Measurements from ENCODE around the gene JHY. TPM values are rescaled to one million over a fixed set of nuclear protein-coding genes. Genes with fewer than 3 reads are reported as not detected.

Gene JHY
- total RNA-seq, 2 experiments from 2014 or later: not detected

- no TSS peak for BruUV-seq (replicated peaks)
- Histone ChIP-seq H3K9me3 (ENCODE audit: low read length) (no peaks in the 10 kb centered on the region), H3K9me2 (ENCODE audit: insufficient read depth, low read length) (no peaks in the 10 kb centered on the region), H4K20me1 (ENCODE audit: insufficient read depth, low read length) (no peaks in the 10 kb centered on the region), H3K4me3 (ENCODE audit: low read depth, low read length, poor library complexity, severe bottlenecking) (no peak overlapping the region), H2AFZ (ENCODE audit: low read length) (no peak overlapping the region), H3K27ac (ENCODE audit: low read depth, low read length, poor library complexity, severe bottlenecking) (no peak overlapping the region), H3K4me1 (ENCODE audit: insufficient read depth, low read length, poor library complexity, severe bottlenecking) (no peaks in the 10 kb centered on the region), H3K4me2 (ENCODE audit: low read length) (no peak overlapping the region), H3K79me2 (ENCODE audit: insufficient read depth, low read depth, low read length) (no peaks in the 10 kb centered on the region), H3K36me3 (ENCODE audit: insufficient read depth, low read length) (no peaks in the 10 kb centered on the region)
- ChIA-PET CTCF (ENCODE audit: unreplicated experiment) (no interaction called here), POLR2A (no interaction called here)
- intact Hi-C loops (cut with micrococcal nuclease; ENCODE audit: unreplicated experiment): no loop called here
- no peak for DNase-seq (ENCODE audit: low spot score)
- no peak for TF ChIP-seq EZH2phosphoT487 (IDR thresholded peaks at IDR 0.05; ENCODE audit: borderline replicate concordance, low read depth, low read length)
Measured at GRCh38 chr11:122983438-122984185, 101.1 kb downstream of the JHY start.

- no peak for DNase-seq (ENCODE audit: low spot score)
- ChIA-PET CTCF (ENCODE audit: unreplicated experiment) (no interaction called here), POLR2A (interaction anchor here (0.7 kb wide), 1 partner anchor 34 kb away, joined by 3 read pairs; no protein-coding TSS in a partner anchor)
- no peak overlapping the region for H3K4me2 ChIP-seq (ENCODE audit: low read length)
- no peak overlapping the region for H3K27ac ChIP-seq (ENCODE audit: low read depth, low read length, poor library complexity, severe bottlenecking)
- H3K4me1 ChIP-seq (ENCODE audit: insufficient read depth, low read length, poor library complexity, severe bottlenecking): no peaks in the 10 kb centered on the region
- no peaks in the 10 kb centered on the region for H3K9me3 ChIP-seq (ENCODE audit: low read length)
- H4K20me1 ChIP-seq (ENCODE audit: insufficient read depth, low read length): no peaks in the 10 kb centered on the region
- no peak for TF ChIP-seq EZH2phosphoT487 (IDR thresholded peaks at IDR 0.05; ENCODE audit: borderline replicate concordance, low read depth, low read length)
- TF ChIP-seq CTCF (conservative IDR thresholded peaks at IDR 0.05; ENCODE audit: low read length): no peak
- H3K36me3 ChIP-seq (ENCODE audit: insufficient read depth, low read length): no peaks in the 10 kb centered on the region
- H3K4me3 ChIP-seq (ENCODE audit: low read depth, low read length, poor library complexity, severe bottlenecking): no peak overlapping the region
- no peaks in the 10 kb centered on the region for H3K79me2 ChIP-seq (ENCODE audit: insufficient read depth, low read depth, low read length)
- intact Hi-C loops (cut with micrococcal nuclease; ENCODE audit: unreplicated experiment): no loop called here
- H2AFZ ChIP-seq (ENCODE audit: low read length): no peak overlapping the region
- BruUV-seq (replicated peaks): no TSS peak
- H3K9me2 ChIP-seq (ENCODE audit: insufficient read depth, low read length): no peaks in the 10 kb centered on the region
Measured at GRCh38 chr11:122984186-122985011, 101.8 kb downstream of the JHY start.

GRCh38 chr11:122995526-122995925, 113.0 kb downstream of the JHY start:
- BruUV-seq (replicated peaks): no TSS peak
- Histone ChIP-seq H3K36me3 (ENCODE audit: insufficient read depth, low read length) (no peaks in the 10 kb centered on the region), H3K4me3 (ENCODE audit: low read depth, low read length, poor library complexity, severe bottlenecking) (no peak overlapping the region), H3K9me3 (ENCODE audit: low read length) (no peaks in the 10 kb centered on the region), H3K79me2 (ENCODE audit: insufficient read depth, low read depth, low read length) (no peaks in the 10 kb centered on the region), H3K4me1 (ENCODE audit: insufficient read depth, low read length, poor library complexity, severe bottlenecking) (no peaks in the 10 kb centered on the region), H3K4me2 (ENCODE audit: low read length) (no peak overlapping the region), H2AFZ (ENCODE audit: low read length) (no peak overlapping the region), H3K27ac (ENCODE audit: low read depth, low read length, poor library complexity, severe bottlenecking) (no peak overlapping the region), H3K9me2 (ENCODE audit: insufficient read depth, low read length) (no peaks in the 10 kb centered on the region), H4K20me1 (ENCODE audit: insufficient read depth, low read length) (no peaks in the 10 kb centered on the region)
- ChIA-PET CTCF (ENCODE audit: unreplicated experiment) (no interaction called here), POLR2A (no interaction called here)
- no peak for DNase-seq (ENCODE audit: low spot score)
- intact Hi-C loops (cut with micrococcal nuclease; ENCODE audit: unreplicated experiment): no loop called here
- TF ChIP-seq EZH2phosphoT487 (IDR thresholded peaks at IDR 0.05; ENCODE audit: borderline replicate concordance, low read depth, low read length) (no peak), CTCF (conservative IDR thresholded peaks at IDR 0.05; ENCODE audit: low read length) (no peak)

Measured in OCI-LY7 (cell line).